ENCODE data around the gene ITPR2. TPM values are rescaled to one million over a fixed set of nuclear protein-coding genes. Genes with fewer than 3 reads are reported as not detected.
"Not testable (repeated sequence)": the region's sequence is repeated elsewhere in the genome, so short reads cannot be mapped to it uniquely, and the experiment has no call there.

The ITPR2 gene
- total and polyA plus RNA-seq, 2 donors = 8.8 to 34.0 TPM

DNA sequence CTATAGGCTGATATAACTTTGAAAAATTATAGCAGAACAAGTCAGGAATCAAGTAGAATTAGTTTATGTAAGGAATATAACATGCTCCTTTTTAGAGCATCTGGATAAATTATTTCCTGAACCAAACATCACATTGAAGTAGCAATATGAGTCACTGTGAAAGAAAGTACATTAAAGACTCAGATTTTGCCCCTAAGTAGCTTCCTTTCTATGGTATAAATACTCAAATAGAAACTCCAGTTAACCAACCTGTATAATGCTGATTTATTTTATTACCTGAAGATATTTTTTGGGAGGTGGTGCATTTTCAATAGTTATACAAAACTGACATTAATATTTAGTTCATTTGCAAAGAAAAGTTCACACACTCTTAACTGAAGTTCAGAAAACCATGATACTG is 312.1 kb downstream of the ITPR2 start:
- H3K36me3 ChIP-seq (ENCODE audit: control insufficient read depth in 2 of 2, insufficient read depth in 2 of 2, low read length in 1 of 2) = peaks cover 7 to 15% of the 10 kb centered on the region in 2 donors
- H3K27me3 ChIP-seq (ENCODE audit: control insufficient read depth in 2 of 2, insufficient read depth in 1 of 2, low read length in 1 of 2) = no peaks in the 10 kb centered on the region
- H3K4me1 ChIP-seq (ENCODE audit: control insufficient read depth in 2 of 2, insufficient read depth in 2 of 2, low read length in 2 of 2) = no peaks in the 10 kb centered on the region

DNA sequence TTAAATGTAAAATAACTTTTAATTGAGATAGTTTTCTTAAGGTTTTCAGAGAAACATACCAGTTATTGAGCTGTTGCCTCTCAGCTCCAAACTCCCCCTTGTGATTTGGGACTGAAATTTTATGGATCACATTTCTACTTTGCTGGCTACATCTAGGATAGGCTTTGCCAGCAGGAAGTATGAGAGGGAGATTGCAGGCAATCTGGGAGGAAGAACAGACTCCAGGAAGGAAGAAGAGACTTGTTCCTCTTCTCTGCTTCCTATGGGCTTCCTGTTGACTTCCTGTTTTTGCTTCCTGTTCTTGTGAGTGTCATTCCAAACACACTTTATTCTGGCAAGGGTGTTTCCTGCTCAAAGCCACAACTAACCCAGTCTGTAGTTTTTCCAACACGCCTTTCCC is 312.9 kb downstream of the ITPR2 start:
- no peak for DNase-seq (ENCODE audit: low read depth in 6 of 9, low spot score in 9 of 9)
- H3K4me1 ChIP-seq (ENCODE audit: control insufficient read depth in 2 of 2, insufficient read depth in 2 of 2, low read length in 2 of 2) = no peaks in the 10 kb centered on the region

More for the DNA sequence above, 312.1 kb downstream of the ITPR2 start:
- no peak overlapping the region for H3K4me3 ChIP-seq (ENCODE audit: low read length in 2 of 2)
- DNase-seq (ENCODE audit: low read depth in 6 of 9, low spot score in 9 of 9) = no peak
- H3K9me3 ChIP-seq (ENCODE audit: control insufficient read depth in 2 of 2, insufficient read depth in 1 of 2, low read length in 1 of 2) = peaks cover 2% of the 10 kb centered on the region in 2 donors
- no peak overlapping the region for H3K27ac ChIP-seq (ENCODE audit: low read depth in 1 of 2, low read length in 1 of 2)

DNA sequence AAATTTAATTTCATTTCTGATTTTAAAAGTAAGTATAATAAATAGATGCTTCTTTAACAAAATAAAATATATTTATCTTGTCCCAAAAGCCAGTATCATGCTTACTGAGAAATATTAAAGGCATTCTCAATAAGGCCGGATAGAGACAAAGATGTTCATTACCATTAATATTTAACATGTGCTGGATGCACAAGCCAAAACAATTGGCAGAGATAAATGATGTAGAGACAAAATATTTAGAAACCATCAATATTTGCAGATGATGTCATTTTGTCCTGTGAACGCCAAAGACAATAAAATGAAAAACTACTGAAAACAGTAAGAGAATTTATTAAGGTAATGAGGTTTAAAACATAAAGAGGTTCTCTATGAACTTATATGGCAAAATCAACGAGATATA is 313.5 kb downstream of the ITPR2 start:
- H3K27ac ChIP-seq (ENCODE audit: low read depth in 1 of 2, low read length in 1 of 2) = no peak overlapping the region
- no peaks in the 10 kb centered on the region for H3K4me1 ChIP-seq (ENCODE audit: control insufficient read depth in 2 of 2, insufficient read depth in 2 of 2, low read length in 2 of 2)
- WGBS = 98% methylated on average over 3 of the region's 3 CpGs
- no peak for DNase-seq (ENCODE audit: low read depth in 6 of 9, low spot score in 9 of 9)
- no peaks in the 10 kb centered on the region for H3K27me3 ChIP-seq (ENCODE audit: control insufficient read depth in 2 of 2, insufficient read depth in 1 of 2, low read length in 1 of 2)
- H3K9me3 ChIP-seq (ENCODE audit: control insufficient read depth in 2 of 2, insufficient read depth in 1 of 2, low read length in 1 of 2) = no peaks in the 10 kb centered on the region
- peaks cover 5 to 9% of the 10 kb centered on the region in 2 donors for H3K36me3 ChIP-seq (ENCODE audit: control insufficient read depth in 2 of 2, insufficient read depth in 2 of 2, low read length in 1 of 2)
- H3K4me3 ChIP-seq (ENCODE audit: low read length in 2 of 2) = no peak overlapping the region

More for the DNA sequence above, 312.9 kb downstream of the ITPR2 start:
- H3K36me3 ChIP-seq (ENCODE audit: control insufficient read depth in 2 of 2, insufficient read depth in 2 of 2, low read length in 1 of 2) = peaks cover 5 to 11% of the 10 kb centered on the region in 2 donors
- H3K27ac ChIP-seq (ENCODE audit: low read depth in 1 of 2, low read length in 1 of 2) = no peak overlapping the region
- 94% methylated on average over 1 of the region's 1 CpG for WGBS
- H3K4me3 ChIP-seq (ENCODE audit: low read length in 2 of 2) = no peak overlapping the region
- no peaks in the 10 kb centered on the region for H3K27me3 ChIP-seq (ENCODE audit: control insufficient read depth in 2 of 2, insufficient read depth in 1 of 2, low read length in 1 of 2)
- H3K9me3 ChIP-seq (ENCODE audit: control insufficient read depth in 2 of 2, insufficient read depth in 1 of 2, low read length in 1 of 2) = no peaks in the 10 kb centered on the region

DNA sequence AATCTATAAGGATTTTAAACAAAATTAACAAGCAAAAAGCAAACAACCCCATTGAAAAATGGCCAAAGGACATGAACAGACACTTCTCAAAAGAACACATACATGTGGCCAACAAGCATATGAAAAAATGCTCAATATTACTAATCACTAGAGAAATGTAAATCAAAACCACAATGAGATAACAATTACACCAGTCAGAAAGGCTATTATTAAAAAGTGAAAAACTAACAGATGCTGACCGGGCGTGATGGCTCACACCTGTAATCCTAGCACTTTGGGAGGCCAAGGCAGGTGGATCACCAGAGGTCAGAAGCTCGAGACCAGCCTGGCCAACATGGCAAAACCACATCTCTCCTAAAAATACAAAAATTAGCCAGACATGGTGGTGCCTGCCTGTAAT is 315.7 kb downstream of the ITPR2 start:
- not testable (repeated sequence) for H3K9me3 ChIP-seq (ENCODE audit: control insufficient read depth in 2 of 2, insufficient read depth in 1 of 2, low read length in 1 of 2); H3K36me3 ChIP-seq (ENCODE audit: control insufficient read depth in 2 of 2, insufficient read depth in 2 of 2, low read length in 1 of 2); H3K27ac ChIP-seq (ENCODE audit: low read depth in 1 of 2, low read length in 1 of 2); H3K27me3 ChIP-seq (ENCODE audit: control insufficient read depth in 2 of 2, insufficient read depth in 1 of 2, low read length in 1 of 2); H3K4me1 ChIP-seq (ENCODE audit: control insufficient read depth in 2 of 2, insufficient read depth in 2 of 2, low read length in 2 of 2); DNase-seq (ENCODE audit: low read depth in 6 of 9, low spot score in 9 of 9); H3K4me3 ChIP-seq (ENCODE audit: low read length in 2 of 2)
- 97% methylated on average over 3 of the region's 3 CpGs for WGBS

DNA sequence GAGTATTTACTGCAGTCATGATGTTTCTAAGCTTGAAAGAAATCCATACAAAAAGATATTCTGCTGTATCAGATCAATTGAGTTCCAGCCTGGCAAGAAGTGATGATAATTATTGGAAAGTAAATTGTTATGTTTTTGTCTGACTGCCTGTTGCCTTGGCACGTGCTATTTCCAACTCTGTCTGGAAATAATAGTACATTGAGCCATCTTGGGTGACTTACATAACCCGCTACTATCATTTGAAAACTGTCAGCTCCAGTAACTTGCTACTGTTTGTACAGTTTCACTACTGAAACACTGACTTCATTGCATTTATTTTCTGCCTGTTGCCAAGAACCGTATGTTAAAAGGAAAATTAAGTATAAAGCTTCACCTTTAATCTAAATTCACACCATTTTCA is 318.6 kb downstream of the ITPR2 start:
- H3K36me3 ChIP-seq (ENCODE audit: control insufficient read depth in 2 of 2, insufficient read depth in 2 of 2, low read length in 1 of 2) = peaks cover 0 to 15% of the 10 kb centered on the region in 2 donors
- H3K9me3 ChIP-seq (ENCODE audit: control insufficient read depth in 2 of 2, insufficient read depth in 1 of 2, low read length in 1 of 2) = no peaks in the 10 kb centered on the region
- H3K27me3 ChIP-seq (ENCODE audit: control insufficient read depth in 2 of 2, insufficient read depth in 1 of 2, low read length in 1 of 2) = no peaks in the 10 kb centered on the region
- WGBS = 94% methylated on average over 3 of the region's 3 CpGs
- DNase-seq (ENCODE audit: low read depth in 6 of 9, low spot score in 9 of 9) = no peak
- H3K4me3 ChIP-seq (ENCODE audit: low read length in 2 of 2) = no peak overlapping the region
- H3K27ac ChIP-seq (ENCODE audit: low read depth in 1 of 2, low read length in 1 of 2) = no peak overlapping the region
- H3K4me1 ChIP-seq (ENCODE audit: control insufficient read depth in 2 of 2, insufficient read depth in 2 of 2, low read length in 2 of 2) = no peaks in the 10 kb centered on the region

DNA sequence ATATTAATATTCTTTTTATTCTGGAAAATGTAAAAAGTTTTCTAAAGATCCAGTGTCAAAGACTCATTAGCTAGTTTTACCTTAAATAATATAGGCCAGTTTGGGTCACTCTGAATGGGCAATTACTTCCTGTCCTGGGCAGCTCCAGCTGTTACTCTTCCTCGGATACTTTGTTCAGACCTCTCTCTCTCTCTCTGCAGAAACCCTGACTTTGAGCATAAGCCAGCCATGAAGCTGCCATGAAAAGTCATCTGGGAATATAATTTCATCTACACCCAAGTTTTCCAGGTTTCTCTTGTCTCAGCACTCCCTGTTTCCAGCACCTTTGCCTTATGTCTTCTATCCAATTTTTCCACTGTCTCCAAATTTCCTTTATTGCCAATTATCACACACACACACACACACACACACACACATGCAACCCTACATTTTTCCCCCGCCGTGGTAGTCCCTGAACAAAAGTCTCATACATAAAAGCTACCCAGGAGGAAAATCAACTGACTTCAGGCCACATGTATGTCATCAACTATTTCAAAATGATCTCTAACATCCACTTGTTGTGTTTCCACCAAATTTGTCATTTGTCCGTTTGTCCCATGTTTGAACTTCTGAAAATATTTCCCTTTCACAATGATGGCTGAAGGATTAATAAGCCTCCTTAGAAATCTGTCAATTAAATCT is 319.5 kb downstream of the ITPR2 start:
- H3K4me1 ChIP-seq (ENCODE audit: control insufficient read depth in 2 of 2, insufficient read depth in 2 of 2, low read length in 2 of 2) = no peaks in the 10 kb centered on the region
- DNase-seq (ENCODE audit: low read depth in 6 of 9, low spot score in 9 of 9) = no peak
- no peak overlapping the region for H3K27ac ChIP-seq (ENCODE audit: low read depth in 1 of 2, low read length in 1 of 2)
- no peak overlapping the region for H3K4me3 ChIP-seq (ENCODE audit: low read length in 2 of 2)
- 98% methylated on average over 4 of the region's 4 CpGs for WGBS
- H3K9me3 ChIP-seq (ENCODE audit: control insufficient read depth in 2 of 2, insufficient read depth in 1 of 2, low read length in 1 of 2) = no peaks in the 10 kb centered on the region
- H3K27me3 ChIP-seq (ENCODE audit: control insufficient read depth in 2 of 2, insufficient read depth in 1 of 2, low read length in 1 of 2) = no peaks in the 10 kb centered on the region
- H3K36me3 ChIP-seq (ENCODE audit: control insufficient read depth in 2 of 2, insufficient read depth in 2 of 2, low read length in 1 of 2) = peaks cover 0 to 15% of the 10 kb centered on the region in 2 donors

DNA sequence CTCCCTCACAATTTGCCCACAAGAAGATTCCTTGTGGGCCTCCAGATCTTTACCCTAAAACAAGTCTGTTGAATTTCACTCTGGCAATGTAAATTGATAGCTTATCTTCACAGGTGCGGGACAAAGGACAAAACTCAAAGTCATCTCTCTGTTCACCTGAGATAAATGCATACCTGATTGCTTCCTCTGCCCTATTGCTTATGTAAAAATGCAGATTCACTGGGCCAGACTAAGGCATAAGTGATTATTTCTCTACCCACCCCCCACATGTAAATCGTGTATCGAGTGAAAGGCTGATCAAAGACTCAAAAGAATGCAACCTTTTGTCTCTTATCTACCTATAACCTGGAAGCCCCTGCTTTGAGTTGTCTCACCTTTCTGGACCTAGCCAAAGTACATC is 320.8 kb downstream of the ITPR2 start:
- WGBS = over 99% methylated on average over 3 of the region's 3 CpGs
- Histone ChIP-seq H3K4me3 (ENCODE audit: low read length in 2 of 2) (no peak overlapping the region), H3K36me3 (ENCODE audit: control insufficient read depth in 2 of 2, insufficient read depth in 2 of 2, low read length in 1 of 2) (peaks cover 0 to 16% of the 10 kb centered on the region in 2 donors), H3K27ac (ENCODE audit: low read depth in 1 of 2, low read length in 1 of 2) (no peak overlapping the region), H3K27me3 (ENCODE audit: control insufficient read depth in 2 of 2, insufficient read depth in 1 of 2, low read length in 1 of 2) (no peaks in the 10 kb centered on the region), H3K4me1 (ENCODE audit: control insufficient read depth in 2 of 2, insufficient read depth in 2 of 2, low read length in 2 of 2) (no peaks in the 10 kb centered on the region), H3K9me3 (ENCODE audit: control insufficient read depth in 2 of 2, insufficient read depth in 1 of 2, low read length in 1 of 2) (no peaks in the 10 kb centered on the region)
- DNase-seq (ENCODE audit: low read depth in 6 of 9, low spot score in 9 of 9) = no peak

DNA sequence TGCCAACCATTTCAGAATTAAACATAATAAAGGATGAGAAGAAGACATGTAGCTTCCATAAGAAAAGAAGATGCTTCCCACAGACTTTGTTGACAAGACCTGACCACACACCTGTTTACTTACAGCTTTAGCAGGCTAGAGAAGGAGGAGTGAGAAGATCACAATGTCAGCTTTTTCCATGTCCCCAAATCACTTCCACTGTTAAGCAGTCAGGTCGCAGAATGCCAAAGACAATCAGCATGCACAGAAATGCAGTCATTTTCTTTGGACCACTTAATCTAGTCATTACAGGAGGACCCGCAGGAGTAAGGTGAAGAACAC is 322.7 kb downstream of the ITPR2 start:
- H3K4me3 ChIP-seq (ENCODE audit: low read length in 2 of 2) = no peak overlapping the region
- H3K4me1 ChIP-seq (ENCODE audit: control insufficient read depth in 2 of 2, insufficient read depth in 2 of 2, low read length in 2 of 2) = no peaks in the 10 kb centered on the region
- H3K36me3 ChIP-seq (ENCODE audit: control insufficient read depth in 2 of 2, insufficient read depth in 2 of 2, low read length in 1 of 2) = peaks cover 3 to 27% of the 10 kb centered on the region in 2 donors
- H3K27me3 ChIP-seq (ENCODE audit: control insufficient read depth in 2 of 2, insufficient read depth in 1 of 2, low read length in 1 of 2) = no peaks in the 10 kb centered on the region
- H3K27ac ChIP-seq (ENCODE audit: low read depth in 1 of 2, low read length in 1 of 2) = no peak overlapping the region
- 94% methylated on average over 2 of the region's 2 CpGs for WGBS
- H3K9me3 ChIP-seq (ENCODE audit: control insufficient read depth in 2 of 2, insufficient read depth in 1 of 2, low read length in 1 of 2) = no peaks in the 10 kb centered on the region
- no peak for DNase-seq (ENCODE audit: low read depth in 6 of 9, low spot score in 9 of 9)

DNA sequence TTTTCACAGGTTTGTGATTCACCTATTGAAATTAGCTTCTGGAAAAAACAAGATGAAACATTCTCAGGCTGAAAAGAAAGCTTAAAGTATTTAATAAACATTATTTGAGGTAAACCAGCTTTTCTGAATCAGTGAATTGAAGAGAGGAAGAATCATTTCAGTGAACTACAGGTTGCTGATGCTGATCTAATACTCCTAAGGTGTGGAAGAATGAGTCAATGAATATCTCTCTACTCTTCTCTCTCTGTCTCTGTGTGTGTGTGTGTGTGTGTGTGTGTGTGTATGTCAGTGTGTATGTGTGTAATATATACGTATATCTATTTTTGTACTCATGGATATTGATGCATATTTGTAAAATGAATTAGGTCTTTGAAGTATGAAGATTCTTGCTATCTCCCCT is 325.4 kb downstream of the ITPR2 start:
- Histone ChIP-seq H3K36me3 (ENCODE audit: control insufficient read depth in 2 of 2, insufficient read depth in 2 of 2, low read length in 1 of 2) (peaks cover 9 to 31% of the 10 kb centered on the region in 2 donors), H3K4me1 (ENCODE audit: control insufficient read depth in 2 of 2, insufficient read depth in 2 of 2, low read length in 2 of 2) (no peaks in the 10 kb centered on the region), H3K27ac (ENCODE audit: low read depth in 1 of 2, low read length in 1 of 2) (no peak overlapping the region), H3K27me3 (ENCODE audit: control insufficient read depth in 2 of 2, insufficient read depth in 1 of 2, low read length in 1 of 2) (no peaks in the 10 kb centered on the region), H3K4me3 (ENCODE audit: low read length in 2 of 2) (no peak overlapping the region), H3K9me3 (ENCODE audit: control insufficient read depth in 2 of 2, insufficient read depth in 1 of 2, low read length in 1 of 2) (no peaks in the 10 kb centered on the region)
- 98% methylated on average over 1 of the region's 1 CpG for WGBS
- no peak for DNase-seq (ENCODE audit: low read depth in 6 of 9, low spot score in 9 of 9)

Data from thymus (tissue), 11 donors.